ENCODE results near the gene ACTL7A.

DNA sequence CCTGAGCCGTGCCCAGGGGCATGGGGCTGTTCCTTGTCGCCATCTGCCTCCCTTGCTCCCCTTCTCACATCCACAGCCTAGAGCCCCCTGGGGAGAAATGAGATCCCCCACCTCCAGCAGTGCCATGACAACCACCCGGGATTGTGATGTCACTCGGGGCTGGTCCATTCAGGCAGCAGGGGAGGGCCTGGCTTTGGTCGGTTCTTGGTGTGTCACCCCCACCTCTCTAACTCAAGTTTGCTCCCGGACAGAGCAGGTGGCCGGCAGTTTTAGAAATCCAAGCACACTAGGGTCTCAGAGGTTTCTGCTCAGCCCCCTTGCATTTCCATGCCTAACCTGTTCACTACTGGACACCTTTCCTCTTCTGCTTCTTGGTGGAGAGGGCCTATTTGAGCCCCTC lies 6.2 kb upstream of the ACTL7A start, which contains the start of gene ACTL7B:
- no peak for TF ChIP-seq POLR2A (IDR thresholded peaks at IDR 0.05; ENCODE audit: low read length)
- TF ChIP-seq GATA1 (IDR thresholded peaks at IDR 0.05; ENCODE audit: low read depth, low read length) = no peak
